CD4-positive, alpha-beta T cell (primary cell): ENCODE measurements around the gene GNGT1. TPM values are rescaled to one million over a fixed set of nuclear protein-coding genes. Genes with fewer than 3 reads are reported as not detected.

Experiments used
- ATAC-seq: fragments of 200-7000 bp; cut with Tn5 transposase; one replicate; pipeline ENCODE4 v1.10.0; 2022; ENCODE audit warnings: mild to moderate bottlenecking; ENCODE audit not compliant: poor library complexity
- CTCF ChIA-PET: fragments of 350-600 bp; sonication (Branson Sonifier 250); formaldehyde crosslinking; loops from one replicate; lab custom pipeline; 2021; ENCODE audit warnings: antibody characterized with exemption, inconsistent platforms; lab: Charles Lee
- POLR2A ChIA-PET: fragments of 350-600 bp; sonication (Branson Sonifier 250); formaldehyde crosslinking; loops from one replicate; lab custom pipeline; 2021; ENCODE audit warnings: antibody characterized with exemption, inconsistent platforms; lab: Charles Lee
- DNase-seq, 14 experiments: peaks; one replicate each; pipeline ENCODE4 v3.0.0-alpha.2; 2013 to 2020; ENCODE audit warnings: mixed read lengths in 2 of 14
- H3K27ac ChIP-seq, 2 donors: one replicate each; pipeline versions ENCODE4 v1.5.1 to v1.7.0; 2013; ENCODE audit warnings: low read length in 2 of 2, low read depth in 1 of 2, mild to moderate bottlenecking in 1 of 2
- H3K27me3 ChIP-seq, 2 experiments: 1 replicate in 1 of 2; 2 replicates in 1 of 2; pipeline versions ENCODE4 v1.6.1 to v1.7.0; 2013; ENCODE audit warnings: low read length in 2 of 2, control low read depth in 1 of 2, mild to moderate bottlenecking in 1 of 2, moderate library complexity in 1 of 2; ENCODE audit not compliant: insufficient read depth in 2 of 2, control insufficient read depth in 1 of 2
- H3K36me3 ChIP-seq: one replicate; pipeline ENCODE4 v1.6.1; 2013; ENCODE audit warnings: low read length, control low read depth; ENCODE audit not compliant: insufficient read depth
- H3K4me1 ChIP-seq: one replicate; pipeline ENCODE4 v1.6.1; 2013; ENCODE audit warnings: low read length, control low read depth; ENCODE audit not compliant: insufficient read depth
- H3K4me3 ChIP-seq: one replicate; pipeline ENCODE4 v1.5.1; 2013; ENCODE audit warnings: mild to moderate bottlenecking, low read length, moderate library complexity
- H3K9me3 ChIP-seq, 2 experiments: 1 replicate in 1 of 2; 2 replicates in 1 of 2; pipeline versions ENCODE4 v1.6.1 to v1.7.0; 2013; ENCODE audit warnings: low read length in 2 of 2, mild to moderate bottlenecking in 2 of 2, control low read depth in 1 of 2, moderate library complexity in 1 of 2; ENCODE audit not compliant: control insufficient read depth in 1 of 2, insufficient read depth in 1 of 2
- H3K27ac Mint-ChIP-seq: one replicate; pipeline ENCODE4 v1.8.0; 2020; ENCODE audit warnings: mixed read lengths
- H3K27me3 Mint-ChIP-seq: one replicate; pipeline ENCODE4 v1.8.0; 2021; ENCODE audit warnings: mixed read lengths
- H3K36me3 Mint-ChIP-seq: one replicate; pipeline ENCODE4 v1.8.0; 2021; ENCODE audit warnings: low read depth, mixed read lengths
- H3K4me1 Mint-ChIP-seq: one replicate; pipeline ENCODE4 v1.8.0; 2021; ENCODE audit warnings: low read depth, mixed read lengths
- H3K4me3 Mint-ChIP-seq: one replicate; pipeline ENCODE4 v1.8.0; 2020; ENCODE audit warnings: mild to moderate bottlenecking, mixed read lengths
- H3K9me3 Mint-ChIP-seq: one replicate; pipeline ENCODE4 v1.8.0; 2020; ENCODE audit warnings: mixed read lengths
- CTCF ChIP-seq: fragments of 200-600 bp; IDR thresholded peaks from one replicate; pipeline ENCODE4 v1.8.0; 2022; ENCODE audit warnings: antibody characterized with exemption, mild to moderate bottlenecking
- intact Hi-C, 2 experiments: fragments of 100-400 bp; cut with DNase I in 1 of 2; cut with micrococcal nuclease in 1 of 2; formaldehyde crosslinking; loops; one replicate each; pipeline versions ENCODE4 v1.15.1 to v1.9.0; 2023 to 2025; cut with DNase I, micrococcal nuclease
- total RNA-seq, 174 experiments: library from RNA in 2 of 174; stranded (reverse) in 2 of 174; gene quantifications; one replicate each; pipeline ENCODE4 v1.2.3 and lab custom pipeline; 2021 to 2026

GNGT1 gene
- total RNA-seq, 2 experiments from 2014 or later, result not detected

GRCh38 chr7:93923296-93923695 lies 16.9 kb downstream of the GNGT1 start:
- no peaks in the 10 kb centered on the region for H3K4me1 Mint-ChIP-seq
- no peak overlapping the region for H3K4me3 Mint-ChIP-seq
- Histone ChIP-seq H3K36me3 (no peaks in the 10 kb centered on the region), H3K27me3 (peaks cover 21 to 26% of the 10 kb centered on the region in 2 experiments), H3K9me3 (peaks cover 0 to 4% of the 10 kb centered on the region in 2 experiments), H3K4me1 (peaks cover 9% of the 10 kb centered on the region), H3K4me3 (no peak overlapping the region), H3K27ac (no peak overlapping the region)
- DNase-seq (no peak), ATAC-seq (no peak)
- ChIA-PET POLR2A (no interaction called here), CTCF (no interaction called here)
- H3K36me3 Mint-ChIP-seq, result no peaks in the 10 kb centered on the region
- no peaks in the 10 kb centered on the region for H3K9me3 Mint-ChIP-seq
- intact Hi-C loops, result no loop called here
- no peak overlapping the region for H3K27ac Mint-ChIP-seq
- H3K27me3 Mint-ChIP-seq, result peaks cover 45% of the 10 kb centered on the region
- no peak for TF ChIP-seq CTCF

- H3K9me3 ChIP-seq, result peaks cover 0 to 4% of the 10 kb centered on the region in 2 experiments
- Mint-ChIP-seq H3K4me3 (no peak overlapping the region), H3K36me3 (no peaks in the 10 kb centered on the region), H3K4me1 (no peaks in the 10 kb centered on the region), H3K9me3 (no peaks in the 10 kb centered on the region), H3K27me3 (peaks cover 46% of the 10 kb centered on the region), H3K27ac (no peak overlapping the region)
- no peak overlapping the region for H3K27ac ChIP-seq
- CTCF ChIA-PET, result no interaction called here
- no peak overlapping the region for H3K4me3 ChIP-seq
- DNase-seq, result no peak
- peaks cover 21 to 26% of the 10 kb centered on the region in 2 experiments for H3K27me3 ChIP-seq
- peaks cover 9% of the 10 kb centered on the region for H3K4me1 ChIP-seq
- no peak for TF ChIP-seq CTCF
- intact Hi-C loops, result no loop called here
- POLR2A ChIA-PET, result no interaction called here
- no peaks in the 10 kb centered on the region for H3K36me3 ChIP-seq
- ATAC-seq, result no peak
Measured at GRCh38 chr7:93923942-93924341, 17.6 kb downstream of the GNGT1 start.

- ChIA-PET POLR2A (no interaction called here), CTCF (no interaction called here)
- no peak for DNase-seq
- H3K4me3 ChIP-seq, result no peak overlapping the region
- peaks cover 5% of the 10 kb centered on the region for H3K4me1 ChIP-seq
- H3K36me3 Mint-ChIP-seq, result no peaks in the 10 kb centered on the region
- H3K27ac ChIP-seq, result no peak overlapping the region
- H3K4me3 Mint-ChIP-seq, result no peak overlapping the region
- H3K27ac Mint-ChIP-seq, result no peak overlapping the region
- no peaks in the 10 kb centered on the region for H3K4me1 Mint-ChIP-seq
- H3K9me3 Mint-ChIP-seq, result no peaks in the 10 kb centered on the region
- ATAC-seq, result no peak
- intact Hi-C loops, result no loop called here
- no peak for TF ChIP-seq CTCF
- H3K9me3 ChIP-seq, result no peaks in the 10 kb centered on the region
- H3K27me3 ChIP-seq, result peaks cover 8 to 17% of the 10 kb centered on the region in 2 experiments
- H3K27me3 Mint-ChIP-seq, result peaks cover 43% of the 10 kb centered on the region
- H3K36me3 ChIP-seq, result no peaks in the 10 kb centered on the region
Measured at GRCh38 chr7:93926800-93927199, 20.4 kb downstream of the GNGT1 start.
